Stimulated activated CD8-positive, alpha-beta memory T cell treated with anti-CD3 and anti-CD28 coated beads, Interleukin-2, amount 100 ng/mL, for 1 hour (primary cell): ENCODE results near the gene TGFBR1.
"Not testable (repeated sequence)": the region's sequence is repeated elsewhere in the genome, so short reads cannot be mapped to it uniquely, and the experiment has no call there.

Experiments used
- DNase-seq, 2 donors: peaks; one replicate each; pipeline ENCODE4 v3.0.0-alpha.2; 2020; ENCODE audit warnings: low read depth in 2 of 2

The TGFBR1 gene

DNA sequence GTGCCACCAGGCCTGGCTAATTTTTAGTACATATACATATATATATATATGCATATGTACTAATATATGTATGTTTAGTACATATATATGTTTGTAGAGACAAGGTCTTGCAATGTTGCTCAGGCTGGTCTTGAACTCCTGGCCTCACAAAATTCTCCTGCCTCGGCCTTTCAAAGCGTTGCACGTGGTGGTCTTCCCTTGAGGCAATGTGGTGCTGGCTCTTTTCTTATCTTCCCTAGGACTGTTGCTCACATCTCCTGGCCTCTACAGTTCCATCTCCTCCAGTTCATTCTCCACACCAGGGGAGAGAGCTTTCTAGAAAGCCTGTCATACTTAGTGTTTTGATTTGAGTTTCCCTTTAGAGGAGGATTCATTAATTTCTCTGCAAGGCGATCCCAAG, 28.9 kb upstream of the TGFBR1 start:
- DNase-seq = no peak

DNA sequence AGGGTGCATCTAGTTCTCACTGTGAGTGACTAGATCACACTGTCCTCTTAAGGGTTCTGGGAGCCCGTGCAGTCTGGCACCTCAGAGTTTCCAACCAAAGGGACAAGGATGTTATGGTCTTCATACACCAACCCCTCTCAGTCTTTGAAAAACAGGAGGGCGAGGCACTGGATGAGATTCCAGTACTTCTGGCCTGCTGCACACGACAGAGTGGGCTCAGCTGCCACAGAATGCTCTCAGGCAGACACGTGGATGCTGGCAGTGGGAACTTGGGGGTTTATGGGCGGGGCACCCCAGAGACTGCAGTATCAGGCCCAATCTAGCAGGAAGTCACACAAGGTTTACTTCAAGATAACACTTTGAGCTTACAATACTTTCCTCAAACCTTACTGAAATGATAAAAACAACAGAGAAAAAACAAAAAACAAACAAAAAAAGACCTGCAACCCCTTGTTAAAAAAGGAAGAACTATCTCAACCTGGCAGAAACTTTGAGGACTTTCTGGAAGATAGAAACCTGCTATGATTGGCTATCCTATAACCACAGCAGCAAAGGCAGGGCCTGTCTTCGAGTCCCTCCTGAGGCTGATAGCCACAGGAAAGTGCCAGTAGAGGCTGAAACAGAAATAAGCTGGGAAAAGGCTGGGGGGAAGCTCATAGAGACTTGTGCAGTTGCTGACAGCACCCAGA, 28.3 kb upstream of the TGFBR1 start:
- peak in 1 of 2 donors; percentile 27 for DNase-seq

DNA sequence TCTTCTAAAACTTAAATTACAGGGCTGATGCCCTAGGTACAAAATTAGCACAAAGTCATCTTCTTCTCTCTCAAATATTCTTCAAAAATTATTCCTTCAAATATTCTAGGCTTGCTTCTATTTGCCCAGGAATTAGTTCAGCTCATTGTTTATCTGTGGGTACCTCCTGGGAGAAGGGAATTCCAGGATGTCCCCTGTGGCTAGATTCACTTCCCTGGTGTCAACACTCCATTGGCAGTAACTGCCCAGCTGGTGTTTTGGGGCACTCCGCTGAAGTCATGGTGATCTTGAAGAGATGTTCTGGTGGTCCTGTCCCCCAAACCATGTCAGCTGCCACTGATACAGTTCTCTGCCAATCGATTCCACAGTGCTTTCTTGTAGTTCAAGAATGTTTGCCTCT, 26.2 kb upstream of the TGFBR1 start:
- no peak for DNase-seq

- DNase-seq = no peak
Observed at GRCh38 chr9:99079542-99079941, 25.4 kb upstream of the TGFBR1 start.

- no peak for DNase-seq
Observed at GRCh38 chr9:99083051-99083450, 21.9 kb upstream of the TGFBR1 start.

DNA sequence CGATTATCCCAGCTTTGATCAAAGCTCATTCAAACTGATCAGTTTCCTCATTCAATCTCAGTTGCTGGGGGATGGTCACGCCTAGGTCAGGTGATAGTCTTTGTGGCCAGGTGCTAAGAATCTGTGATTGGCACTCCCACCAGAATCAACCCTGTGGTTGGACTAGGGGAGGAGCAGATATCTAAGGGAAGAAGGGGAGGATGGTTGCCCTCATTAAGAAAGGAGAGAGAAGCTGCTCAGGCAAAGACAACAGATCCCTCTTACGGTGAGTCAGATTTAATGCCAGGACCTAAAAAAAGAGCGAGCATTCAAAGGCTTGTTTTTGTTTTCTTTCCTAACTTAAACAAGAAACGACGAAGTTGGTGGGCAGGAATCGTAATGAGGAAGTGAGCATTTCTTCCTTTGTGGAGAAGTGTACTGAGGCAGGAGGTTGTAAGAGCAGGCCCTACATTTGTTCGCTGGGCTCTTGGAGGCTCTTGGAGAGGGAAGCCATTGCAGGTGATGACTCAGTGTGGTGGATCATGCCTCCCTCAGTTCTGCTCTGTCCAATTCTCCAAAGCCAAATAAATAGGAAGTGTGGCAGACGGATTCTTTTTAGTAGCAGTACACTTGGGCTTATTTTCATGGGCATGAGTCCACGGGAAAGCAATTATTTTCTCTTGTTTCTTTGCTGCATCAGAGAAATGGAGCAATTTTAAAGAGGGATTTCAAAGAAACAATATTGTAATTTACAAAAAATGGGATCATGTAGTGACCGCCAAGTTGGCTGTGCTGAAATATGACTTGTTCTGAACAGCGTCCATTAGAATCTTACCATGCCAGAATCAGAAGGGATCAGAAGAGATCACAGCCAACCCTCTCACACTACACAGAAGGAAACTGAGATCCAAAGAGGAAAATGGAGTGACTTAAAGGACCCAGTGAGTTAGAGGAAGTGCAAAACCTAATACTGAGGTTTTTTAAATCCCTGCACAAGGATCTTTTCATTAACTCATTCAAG, 18.7 kb upstream of the TGFBR1 start:
- DNase-seq = no peak

GRCh38 chr9:99087462-99087861, 17.5 kb upstream of the TGFBR1 start:
- DNase-seq = no peak

- no peak for DNase-seq
Observed at GRCh38 chr9:99090336-99091130, 14.4 kb upstream of the TGFBR1 start.

DNA sequence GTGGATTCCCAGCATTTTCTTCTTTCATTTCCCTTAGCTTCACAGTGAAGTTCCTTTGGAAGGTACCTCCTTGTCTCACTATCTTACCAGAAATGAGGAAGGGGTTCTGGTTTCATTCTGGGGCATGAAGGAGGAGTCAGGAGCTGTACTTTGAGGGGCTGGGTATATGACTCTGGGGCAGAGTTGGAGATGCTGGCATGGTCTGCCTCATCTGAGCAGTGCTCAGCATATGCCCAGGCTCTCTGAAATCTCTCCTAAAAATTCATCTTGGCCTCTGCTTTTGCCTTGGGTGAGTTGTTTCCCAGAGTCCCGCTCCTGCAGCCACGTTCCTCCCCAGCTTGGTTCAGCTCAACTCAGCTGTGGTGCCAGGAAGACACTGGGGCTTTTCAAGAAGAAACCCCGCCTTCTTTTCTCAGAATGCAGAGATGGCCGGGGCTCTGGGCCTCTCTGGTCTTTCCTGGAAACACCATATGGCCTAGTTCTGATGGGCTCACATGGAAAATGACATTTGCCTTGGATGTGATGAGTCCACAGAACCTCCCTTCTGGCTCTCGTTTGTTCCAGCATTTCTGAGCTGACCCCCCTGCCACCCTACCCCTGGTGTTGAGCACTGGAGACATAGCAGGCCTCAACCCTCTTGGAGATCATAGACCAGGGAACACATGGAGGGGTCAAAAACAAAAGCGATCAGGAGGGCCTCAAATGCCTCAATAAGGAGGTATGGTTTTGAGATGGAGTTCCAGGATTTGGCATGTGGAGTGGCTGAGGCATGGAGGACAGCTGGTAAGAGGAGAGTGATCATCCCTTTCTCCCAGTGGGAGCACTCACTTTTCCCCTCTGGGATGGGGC, 12.0 kb upstream of the TGFBR1 start:
- no peak for DNase-seq

- DNase-seq = no peak
Observed at GRCh38 chr9:99093492-99093791, 11.5 kb upstream of the TGFBR1 start.

DNA sequence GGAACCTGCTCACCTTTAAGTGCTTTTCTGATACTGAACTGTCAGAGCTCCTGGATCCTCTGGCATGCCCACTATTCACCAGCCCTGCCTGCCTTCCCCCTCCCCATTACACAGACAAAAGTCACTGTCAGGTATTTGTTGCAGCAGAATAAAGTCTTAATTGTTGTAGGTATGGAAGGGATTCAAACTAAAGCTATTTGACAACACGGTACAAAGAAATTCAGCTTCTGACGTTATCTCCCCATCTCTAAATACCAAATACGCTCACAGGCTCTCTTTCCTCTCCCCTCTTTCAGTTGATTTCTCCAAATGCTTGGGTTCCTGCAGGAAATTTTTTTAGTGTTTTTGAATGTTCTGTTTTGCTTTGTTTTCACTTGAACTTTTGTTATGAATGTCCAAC, 9.3 kb upstream of the TGFBR1 start:
- no peak for DNase-seq

- no peak for DNase-seq
Observed at GRCh38 chr9:99096409-99096808, 8.5 kb upstream of the TGFBR1 start.

- DNase-seq = not testable (repeated sequence)
Observed at GRCh38 chr9:99099806-99100585, 4.9 kb upstream of the TGFBR1 start.

DNA sequence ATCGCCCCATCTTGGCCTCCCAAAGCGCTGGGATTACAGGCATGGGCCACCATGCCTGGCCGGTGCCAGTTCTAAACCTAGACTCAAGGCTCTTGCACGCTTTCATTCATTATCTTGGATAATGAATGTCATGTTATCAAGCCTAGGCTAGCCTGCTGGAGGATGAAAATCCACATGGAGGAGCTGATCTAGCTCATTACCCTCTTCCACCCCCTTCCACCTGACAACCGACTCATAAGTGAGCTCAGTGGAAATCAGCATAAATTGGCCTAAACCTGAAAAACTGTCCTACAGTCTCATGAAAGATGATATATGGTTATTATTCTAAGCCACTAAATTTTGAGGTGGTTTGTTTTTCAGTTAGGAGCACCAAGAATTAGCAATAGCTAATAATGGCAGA, 3.6 kb upstream of the TGFBR1 start:
- no peak for DNase-seq

GRCh38 chr9:99101812-99102211, 3.1 kb upstream of the TGFBR1 start:
- DNase-seq = no peak

DNA sequence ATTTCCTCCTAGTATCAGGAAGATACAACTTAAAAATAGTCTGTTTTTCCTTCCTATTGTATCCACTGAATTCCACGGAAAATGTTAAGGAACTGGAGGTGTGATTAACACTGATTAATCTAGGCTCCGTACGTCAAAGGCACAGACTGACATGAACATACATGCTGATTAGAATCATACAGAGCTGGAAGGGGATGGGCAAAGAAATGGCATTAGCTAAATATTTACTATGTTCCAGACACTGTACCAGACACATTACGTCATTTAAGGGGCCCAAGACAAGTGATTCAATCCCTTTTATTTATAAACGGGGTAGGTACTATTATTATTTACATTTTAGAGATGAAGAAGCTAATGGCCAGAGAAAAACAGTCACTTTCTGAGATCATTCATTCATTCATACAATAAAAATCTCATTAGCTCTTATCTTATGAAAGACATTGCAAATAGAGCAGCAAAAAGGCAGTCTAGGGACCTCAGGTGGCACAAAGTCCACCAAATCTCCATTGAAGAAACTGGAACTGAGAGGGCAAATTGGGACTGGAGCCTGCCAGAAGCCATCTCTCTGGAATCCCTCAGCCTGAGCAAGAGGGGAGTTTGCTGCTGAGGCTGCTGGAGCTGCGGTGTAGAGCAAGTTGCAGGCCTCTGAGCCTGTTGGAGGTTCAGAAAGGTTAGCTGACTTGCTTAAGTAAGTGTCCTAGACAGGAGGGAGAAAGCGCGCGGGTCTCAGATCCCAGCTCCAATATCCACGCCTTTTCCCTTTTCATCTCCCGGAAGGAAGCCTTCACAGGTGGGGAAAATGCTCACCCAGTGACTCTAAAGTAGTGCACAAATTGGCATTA, 1.6 kb upstream of the TGFBR1 start:
- no peak for DNase-seq

- no peak for DNase-seq
Observed at GRCh38 chr9:99103901-99104458, 933 bp upstream of the TGFBR1 start.

DNA sequence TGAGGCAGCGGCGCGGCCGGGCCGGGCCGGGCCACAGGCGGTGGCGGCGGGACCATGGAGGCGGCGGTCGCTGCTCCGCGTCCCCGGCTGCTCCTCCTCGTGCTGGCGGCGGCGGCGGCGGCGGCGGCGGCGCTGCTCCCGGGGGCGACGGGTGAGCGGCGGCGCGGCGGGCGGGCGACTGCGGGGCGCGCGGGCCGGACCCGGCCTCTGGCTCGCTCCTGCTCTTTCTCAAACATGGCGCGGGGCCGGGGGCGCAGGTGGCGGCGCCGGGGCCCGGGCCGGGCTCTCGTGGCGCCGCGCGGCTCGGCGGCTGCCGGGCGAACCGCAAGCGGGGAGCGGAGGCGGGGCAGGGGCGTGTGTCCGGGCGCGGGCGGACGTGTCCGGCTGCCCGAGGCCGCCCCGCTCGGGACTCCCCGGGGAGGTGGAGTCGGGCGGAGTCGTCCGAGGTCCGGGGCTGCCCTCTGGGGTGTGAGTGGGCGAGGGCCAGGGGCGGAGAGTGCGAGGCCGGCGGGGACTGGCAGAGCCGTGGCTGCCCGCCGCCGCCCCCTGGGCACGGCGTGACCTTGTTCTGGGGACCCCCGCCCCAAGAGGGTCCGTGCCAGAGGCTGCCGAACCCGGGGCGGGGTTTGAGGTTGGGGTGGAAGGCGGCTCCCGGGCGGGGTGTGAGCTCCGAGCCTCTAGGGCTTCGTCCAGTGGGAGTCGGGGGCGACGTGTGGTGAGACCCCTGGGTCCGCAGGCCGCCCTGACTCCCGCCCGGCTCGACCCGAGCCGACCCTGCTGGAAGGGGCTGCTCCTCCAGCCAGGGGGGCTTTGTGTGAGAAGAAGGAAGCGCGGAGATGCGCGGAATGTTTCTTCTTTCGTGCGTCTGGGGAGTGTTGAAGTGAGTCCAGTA, 485 bp downstream of the TGFBR1 start:
- DNase-seq = peak in 1 of 2 donors; percentile 21
